HG03060 (cell line): Measurements from ENCODE around the gene HSPA14.
"Not testable (repeated sequence)": the region's sequence is repeated elsewhere in the genome, so short reads cannot be mapped to it uniquely, and the experiment has no call there.

Experiments used
- ATAC-seq: cut with Tn5 transposase; IDR thresholded peaks from one replicate; pipeline ENCODE4 v1.9.1; 2021; ENCODE audit warnings: low read depth, moderate number of reproducible peaks; ENCODE audit not compliant: unreplicated experiment

HSPA14 gene

DNA sequence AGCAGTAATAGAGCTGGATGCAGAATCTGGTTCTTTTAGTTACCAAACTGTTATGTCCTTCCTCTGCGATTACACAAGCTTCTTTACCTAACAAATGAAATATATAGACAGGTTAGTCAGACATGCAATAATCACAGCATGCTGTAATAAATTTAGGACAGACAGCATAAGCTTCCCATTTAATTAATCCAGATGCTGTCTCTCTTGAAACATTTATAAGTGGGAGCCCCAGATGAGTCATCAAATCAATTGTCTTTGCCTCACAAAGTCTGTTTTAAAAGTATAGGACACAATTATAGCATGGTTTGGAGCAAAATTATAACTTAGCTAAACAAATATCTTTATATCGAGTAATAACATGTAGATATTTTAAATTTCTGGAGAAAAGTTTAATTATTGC is 1.9 kb upstream of the HSPA14 start:
- ATAC-seq: no peak

DNA sequence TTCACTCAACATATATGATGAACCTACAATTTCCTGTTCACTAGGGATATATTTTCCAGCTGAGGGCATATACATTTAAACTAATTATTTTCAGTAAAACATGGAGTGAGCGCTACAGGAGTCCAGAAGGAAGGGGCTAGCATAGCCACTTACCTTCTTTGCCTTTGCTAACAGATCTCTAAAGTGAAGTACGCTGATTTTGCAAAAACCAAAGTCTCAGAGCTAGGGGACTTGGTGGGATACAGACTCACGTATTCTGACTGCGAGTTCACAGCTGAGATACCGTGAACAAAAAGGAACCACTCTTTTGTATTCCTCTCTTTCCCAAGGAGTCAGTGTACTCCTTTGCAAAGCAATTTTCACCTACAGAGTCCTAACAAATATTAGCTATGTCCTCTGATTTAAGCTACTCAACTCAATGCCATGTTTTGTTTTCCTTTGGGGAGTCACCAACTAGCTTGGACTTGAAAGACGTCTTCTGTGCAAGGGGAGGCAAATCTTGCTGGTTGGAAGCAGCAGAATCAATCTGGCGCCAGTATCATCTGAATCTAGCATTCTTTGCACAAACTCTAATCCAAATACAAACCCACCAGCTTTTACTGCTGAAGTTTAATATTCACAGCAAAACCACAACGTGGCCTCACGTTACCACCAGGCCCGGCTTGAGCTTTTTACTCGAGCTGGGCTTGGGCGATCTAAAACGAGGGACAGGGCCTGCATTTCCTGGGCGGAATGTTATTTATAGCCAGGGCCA is 926 bp upstream of the HSPA14 start:
- no peak for ATAC-seq

DNA sequence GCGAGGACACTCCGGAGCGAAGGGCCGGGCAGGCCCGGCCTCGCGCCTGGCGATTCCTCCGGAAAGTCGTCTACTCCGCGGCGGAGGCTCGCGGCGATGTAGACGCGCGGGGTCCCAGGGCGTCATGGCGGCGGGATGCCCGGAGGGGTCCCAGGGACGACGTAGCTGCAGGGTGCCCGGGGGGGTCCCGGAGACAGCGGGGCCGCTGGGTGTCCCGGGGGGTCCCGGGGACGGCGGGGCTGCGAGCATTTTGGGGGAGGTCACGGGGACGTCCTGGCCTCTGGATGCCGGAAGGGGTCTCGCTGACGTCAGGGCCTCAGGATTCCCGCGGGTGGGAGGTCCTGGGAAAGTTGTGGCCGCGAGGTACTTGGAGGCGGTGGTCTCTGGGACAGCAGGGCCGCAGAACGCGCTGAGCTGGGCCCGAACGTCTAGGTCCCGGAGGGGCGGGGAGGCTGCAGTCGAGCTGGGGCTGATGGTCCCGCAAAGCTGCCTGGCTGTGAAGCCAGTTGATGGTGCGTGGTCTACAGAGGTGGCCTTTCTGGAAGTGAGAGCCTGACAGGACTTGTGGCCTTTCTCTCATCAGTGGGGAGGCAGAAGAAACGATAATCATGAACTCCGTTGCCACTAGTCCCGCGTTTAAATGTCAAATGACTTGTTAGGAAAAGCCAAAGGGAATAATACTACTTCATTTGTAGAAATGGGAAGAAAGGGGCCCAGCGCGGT is 637 bp downstream of the HSPA14 start:
- no peak for ATAC-seq

DNA sequence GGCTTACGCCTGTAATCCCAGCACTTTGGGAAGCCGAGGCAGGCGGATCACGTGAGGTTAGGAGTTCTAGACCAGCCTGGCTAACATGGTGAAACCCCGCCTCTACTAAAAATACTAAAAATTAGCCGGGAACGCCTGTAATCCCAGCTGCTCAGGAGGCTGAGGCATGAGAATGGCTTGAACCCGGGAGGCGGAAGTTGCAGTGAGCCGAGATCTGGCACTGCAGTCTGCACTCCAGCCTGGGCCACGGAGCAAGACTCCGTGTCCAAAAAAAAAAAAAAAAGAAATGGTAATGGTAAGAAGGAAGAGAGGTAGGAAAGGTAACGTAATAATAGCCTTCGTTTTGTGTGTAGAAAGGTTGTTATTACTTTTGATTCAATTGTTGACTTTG is 1.2 kb downstream of the HSPA14 start:
- no peak for ATAC-seq

DNA sequence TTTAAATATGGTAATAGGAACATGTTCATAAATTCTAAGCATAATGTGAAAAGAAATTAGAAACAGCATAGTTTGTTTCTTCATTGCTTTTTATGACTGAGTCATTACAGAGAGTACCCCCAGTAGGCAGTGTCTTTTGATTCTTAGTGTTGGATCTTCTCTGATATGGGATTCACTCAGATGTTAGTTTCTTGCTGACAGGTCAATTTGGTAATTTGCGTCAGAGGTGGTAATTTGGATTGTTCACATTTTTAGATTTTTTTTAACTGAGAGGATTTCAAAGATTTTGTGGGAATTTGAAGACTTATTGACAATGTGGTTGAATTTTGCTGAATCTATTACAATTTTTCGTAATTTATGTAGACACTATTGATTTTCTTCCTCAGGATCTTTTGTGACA is 2.1 kb downstream of the HSPA14 start:
- ATAC-seq: no peak

DNA sequence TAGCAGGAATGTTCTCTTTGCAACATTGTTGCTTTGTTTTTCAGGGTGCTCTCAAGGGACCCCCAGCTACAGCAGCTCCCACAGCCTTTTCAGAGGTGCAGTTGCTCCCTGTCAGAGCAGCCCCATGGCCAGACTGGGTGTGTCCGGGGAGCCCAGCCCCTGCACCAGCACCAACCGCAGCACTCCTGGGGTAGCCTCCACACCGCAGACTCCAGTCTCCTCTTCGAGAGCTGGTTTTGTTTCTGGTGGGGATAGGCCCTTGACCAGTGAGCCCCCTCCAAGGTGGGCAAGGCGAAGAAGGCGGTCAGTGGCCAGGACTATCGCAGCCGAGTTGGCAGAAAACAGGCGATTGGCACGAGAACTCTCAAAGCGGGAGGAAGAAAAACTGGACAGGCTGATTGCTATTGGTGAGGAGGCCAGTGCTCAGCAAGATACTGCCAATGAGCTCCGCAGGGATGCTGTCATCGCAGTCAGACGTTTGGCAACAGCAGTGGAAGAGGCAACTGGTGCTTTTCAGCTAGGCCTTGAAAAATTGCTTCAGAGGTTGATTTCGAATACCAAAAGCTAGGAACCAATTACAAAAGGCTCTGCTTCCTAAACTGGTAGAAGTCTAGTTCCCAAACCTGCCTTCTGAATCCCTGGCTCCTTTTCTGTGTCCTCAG is 5.4 kb downstream of the HSPA14 start:
- ATAC-seq: no peak

DNA sequence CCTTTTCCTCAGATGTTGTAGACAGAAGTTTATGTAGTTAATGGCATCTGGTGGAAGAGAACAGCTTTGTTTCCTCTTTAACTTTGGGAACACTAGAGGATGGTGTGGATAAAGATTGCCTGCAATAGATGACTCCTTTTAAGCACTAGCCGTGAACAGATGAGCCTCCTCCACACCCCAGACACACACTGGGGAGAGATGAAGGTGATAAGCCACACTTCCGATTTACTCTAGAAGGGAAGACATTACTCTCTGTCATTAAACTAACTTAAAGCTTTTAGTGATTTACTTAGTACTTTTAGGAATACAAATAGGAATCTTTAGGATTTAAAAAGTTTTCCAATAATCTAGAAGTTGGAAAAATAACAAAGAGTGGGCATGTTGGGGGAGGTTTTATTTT is 6.8 kb downstream of the HSPA14 start:
- no peak for ATAC-seq

DNA sequence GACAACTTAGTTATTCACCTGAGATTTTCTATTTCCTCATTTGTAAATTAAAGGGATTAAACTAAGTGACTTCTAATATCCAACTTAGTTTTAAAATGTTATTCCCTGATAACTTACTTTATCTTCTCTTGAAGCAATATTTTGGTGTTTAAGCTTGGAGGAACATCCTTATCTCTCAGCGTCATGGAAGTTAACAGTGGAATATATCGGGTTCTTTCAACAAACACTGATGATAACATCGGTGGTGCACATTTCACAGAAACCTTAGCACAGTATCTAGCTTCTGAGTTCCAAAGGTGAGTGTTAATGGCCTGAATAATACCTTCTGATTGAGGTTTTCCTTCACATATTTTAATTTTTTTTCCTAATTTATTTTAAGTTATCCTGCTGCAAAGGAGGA is 14.1 kb downstream of the HSPA14 start:
- no peak for ATAC-seq

DNA sequence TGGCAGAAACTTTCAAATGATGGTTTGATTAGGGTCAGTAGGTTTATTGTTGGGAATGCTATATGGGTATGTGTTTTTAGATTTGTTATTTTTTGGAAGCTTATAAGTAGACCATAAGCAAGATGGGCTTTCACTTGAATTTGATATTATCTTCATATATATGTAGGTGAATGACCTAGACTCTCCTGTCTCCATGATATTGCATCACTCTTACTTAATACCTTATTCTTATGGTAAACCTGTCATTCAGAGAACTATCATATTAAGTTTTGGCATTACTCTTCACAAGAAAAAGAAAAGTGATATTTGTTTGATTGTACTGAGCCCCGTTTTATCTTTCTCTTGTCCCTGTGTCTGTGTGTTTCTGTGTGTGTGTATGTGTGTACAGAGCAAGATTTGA is 17.3 kb downstream of the HSPA14 start:
- no peak for ATAC-seq

DNA sequence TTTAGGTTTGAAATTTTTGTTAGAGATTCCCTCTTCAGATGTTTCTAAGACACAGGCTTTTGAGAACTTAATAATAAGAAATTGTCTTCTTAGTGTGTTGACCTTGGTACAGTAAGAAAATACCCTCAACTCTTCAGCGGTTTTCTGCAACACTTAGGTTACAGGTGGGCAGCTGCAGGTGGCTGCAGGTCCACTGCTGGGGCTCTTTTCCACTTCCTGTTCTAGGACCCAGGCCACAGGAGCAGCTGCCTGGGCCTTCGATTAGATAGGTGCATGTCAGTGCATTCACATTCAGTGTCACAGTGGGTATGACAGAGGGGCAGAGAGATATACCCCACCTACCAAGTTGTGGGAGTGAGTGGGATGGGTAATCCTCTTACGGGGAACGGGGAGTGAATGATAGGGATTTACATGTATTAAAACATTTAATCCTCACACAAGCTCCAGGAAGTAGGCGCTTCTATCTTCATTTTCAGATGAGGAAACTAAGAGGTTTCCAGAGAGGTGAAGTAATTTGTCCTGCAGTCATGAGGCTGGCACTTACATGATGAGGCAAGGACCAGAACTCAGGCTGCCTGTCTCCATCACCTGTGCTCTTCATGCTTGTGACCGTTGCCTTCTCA is 20.3 kb downstream of the HSPA14 start:
- no peak for ATAC-seq

DNA sequence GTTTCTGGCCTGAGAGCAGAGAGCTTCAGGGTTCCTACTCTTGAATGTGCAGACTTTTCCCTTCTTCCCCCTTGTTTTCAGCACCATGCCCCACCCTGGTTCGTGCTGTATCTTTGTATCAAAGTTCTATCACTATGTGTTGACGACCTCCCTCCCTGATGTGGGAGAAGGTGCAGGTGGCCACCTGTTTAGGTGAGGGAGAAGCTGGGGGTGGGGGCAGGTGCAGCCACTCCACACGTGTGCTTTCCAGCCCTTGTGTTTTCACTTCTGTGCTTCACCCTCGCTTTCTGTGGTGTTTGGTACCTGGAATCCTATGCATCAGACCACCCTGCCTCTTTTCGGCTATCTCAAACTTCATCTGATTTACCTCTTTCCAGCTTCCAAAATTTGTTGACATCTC is 20.9 kb downstream of the HSPA14 start:
- no peak for ATAC-seq

DNA sequence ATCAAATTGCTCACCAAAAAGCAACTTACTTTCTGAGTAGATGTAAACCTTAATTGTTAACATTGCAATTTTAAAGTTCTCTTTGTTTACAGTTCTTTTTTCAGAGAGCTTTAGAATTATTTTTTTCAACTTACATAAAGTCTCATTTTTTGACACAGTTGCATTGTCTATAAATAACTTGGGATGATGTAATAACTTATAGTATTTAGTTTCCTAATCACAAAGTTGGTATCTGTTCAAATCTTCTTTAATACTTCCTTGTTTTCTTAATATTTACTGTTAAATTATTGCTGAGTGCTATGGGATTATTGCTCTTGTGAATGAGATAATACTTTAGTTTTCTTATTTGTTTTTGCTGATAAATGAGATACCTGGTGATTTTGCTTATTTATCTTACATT is 21.7 kb downstream of the HSPA14 start:
- ATAC-seq: no peak

DNA sequence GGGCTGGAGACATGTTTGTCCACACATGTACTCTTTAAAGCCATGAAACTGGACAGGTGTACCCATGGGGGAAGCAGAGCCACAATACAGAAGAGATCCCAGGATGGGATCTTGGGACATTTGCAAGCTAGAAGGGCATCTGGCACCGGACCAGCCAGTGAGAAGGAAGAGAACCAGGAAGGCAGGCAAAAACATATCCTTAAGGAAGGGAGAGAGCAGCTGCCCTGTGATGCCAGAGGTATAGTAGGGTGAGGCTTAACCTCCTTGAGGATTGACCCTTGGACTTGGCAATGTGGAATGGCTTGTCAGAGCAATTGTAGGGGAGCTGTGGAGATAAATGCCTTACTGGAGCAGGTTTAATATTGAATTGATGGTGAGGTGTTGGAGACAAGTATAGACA is 22.7 kb downstream of the HSPA14 start:
- ATAC-seq: no peak

DNA sequence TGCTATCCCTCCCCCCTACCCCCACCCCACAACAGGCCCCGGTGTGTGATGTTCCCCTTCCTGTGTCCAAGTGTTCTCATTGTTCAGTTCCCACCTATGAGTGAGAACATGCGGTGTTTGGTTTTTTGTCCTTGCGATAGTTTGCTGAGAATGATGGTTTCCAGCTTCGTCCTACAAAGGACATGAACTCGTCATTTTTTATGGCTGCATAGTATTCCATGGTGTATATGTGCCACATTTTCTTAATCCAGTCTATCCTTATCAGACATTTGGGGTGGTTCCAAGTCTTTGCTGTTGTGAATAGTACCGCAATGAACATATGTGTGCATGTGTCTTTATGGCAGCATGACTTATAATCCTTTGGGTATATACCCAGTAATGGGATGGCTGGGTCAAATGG is 26.4 kb downstream of the HSPA14 start:
- not testable (repeated sequence) for ATAC-seq

DNA sequence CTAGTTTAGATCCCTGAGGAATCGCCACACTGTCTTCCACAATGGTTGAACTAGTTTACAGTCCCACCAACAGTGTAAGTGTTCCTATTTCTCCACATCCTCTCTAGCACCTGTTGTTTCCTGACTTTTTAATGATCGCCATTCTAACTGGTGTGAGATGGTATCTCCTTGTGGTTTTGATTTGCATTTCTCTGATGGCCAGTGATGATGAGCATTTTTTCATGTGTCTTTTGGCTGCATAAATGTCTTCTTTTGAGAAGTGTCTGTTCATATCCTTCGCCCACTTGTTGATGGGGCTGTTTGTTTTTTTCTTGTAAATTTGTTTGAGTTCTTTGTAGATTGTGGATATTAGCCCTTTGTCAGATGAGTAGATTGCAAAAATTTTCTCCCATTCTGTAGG is 26.8 kb downstream of the HSPA14 start:
- not testable (repeated sequence) for ATAC-seq

DNA sequence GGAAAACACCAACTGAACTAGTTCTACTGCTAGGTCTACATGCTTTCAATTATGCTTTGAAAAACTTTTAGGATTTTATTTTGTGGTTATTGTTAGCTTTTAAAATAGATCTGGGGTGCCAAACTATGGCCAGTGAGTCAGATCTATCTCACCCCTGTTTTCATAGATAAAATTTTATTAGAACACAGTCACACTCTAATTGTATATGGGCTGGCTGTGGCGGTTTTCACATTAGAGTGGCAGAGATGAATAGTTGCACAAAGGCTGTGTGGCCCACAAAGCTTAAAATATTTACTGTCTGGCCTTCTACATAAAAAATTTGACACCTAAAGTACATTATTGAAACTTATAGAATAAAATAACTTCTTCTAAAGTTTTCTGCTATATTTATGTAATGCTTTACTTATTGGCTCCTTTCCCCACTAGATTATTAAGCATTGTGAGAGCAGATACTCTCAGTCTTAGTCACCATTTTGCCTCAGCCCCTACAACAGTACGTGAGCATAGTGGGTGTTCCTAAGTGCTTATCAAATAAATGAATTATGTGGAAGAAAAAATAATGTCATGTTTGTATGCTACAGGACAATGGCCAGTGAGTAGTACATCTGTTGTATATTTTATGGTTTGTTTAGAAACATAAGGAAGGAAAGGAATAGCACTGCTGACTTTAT is 35.1 kb downstream of the HSPA14 start:
- peak; percentile 64 for ATAC-seq

DNA sequence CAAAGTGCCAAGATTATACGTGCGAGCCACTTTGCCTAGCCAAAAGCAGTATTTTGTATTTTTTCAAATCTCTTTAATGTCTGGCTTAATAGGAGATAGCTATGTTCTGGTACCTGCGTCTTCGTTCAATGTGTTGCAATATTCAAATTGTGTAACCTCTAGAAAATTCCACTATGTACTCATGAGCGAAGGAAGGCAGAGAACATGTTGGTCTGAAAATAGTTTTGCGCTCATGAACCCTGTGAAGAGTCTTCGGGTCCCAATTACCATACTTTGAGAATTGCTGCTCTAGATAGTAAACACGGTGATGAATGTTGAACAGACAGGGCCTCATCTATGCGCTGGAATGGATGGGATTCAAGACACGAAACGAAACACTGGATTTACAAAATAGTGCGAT is 37.8 kb downstream of the HSPA14 start:
- ATAC-seq: no peak

DNA sequence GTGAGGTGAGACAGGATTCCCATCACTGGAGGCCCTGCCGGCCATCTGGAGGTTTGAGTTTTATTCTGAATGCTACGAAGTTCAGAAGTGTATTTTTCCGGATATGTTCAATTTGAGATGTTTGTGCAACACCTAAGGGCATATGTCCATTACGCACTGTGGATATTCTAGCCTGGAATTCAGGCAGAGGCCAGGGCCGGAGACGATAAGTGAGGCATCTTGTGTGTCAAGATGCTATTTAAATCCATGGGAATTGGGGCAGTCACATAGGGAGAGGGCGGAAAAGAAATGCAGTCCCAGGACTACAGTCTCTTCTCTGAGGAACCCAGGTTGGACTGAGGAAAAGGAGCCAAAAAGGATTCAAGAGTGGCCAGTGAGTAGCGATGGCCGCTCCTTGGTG is 38.7 kb downstream of the HSPA14 start:
- ATAC-seq: no peak

DNA sequence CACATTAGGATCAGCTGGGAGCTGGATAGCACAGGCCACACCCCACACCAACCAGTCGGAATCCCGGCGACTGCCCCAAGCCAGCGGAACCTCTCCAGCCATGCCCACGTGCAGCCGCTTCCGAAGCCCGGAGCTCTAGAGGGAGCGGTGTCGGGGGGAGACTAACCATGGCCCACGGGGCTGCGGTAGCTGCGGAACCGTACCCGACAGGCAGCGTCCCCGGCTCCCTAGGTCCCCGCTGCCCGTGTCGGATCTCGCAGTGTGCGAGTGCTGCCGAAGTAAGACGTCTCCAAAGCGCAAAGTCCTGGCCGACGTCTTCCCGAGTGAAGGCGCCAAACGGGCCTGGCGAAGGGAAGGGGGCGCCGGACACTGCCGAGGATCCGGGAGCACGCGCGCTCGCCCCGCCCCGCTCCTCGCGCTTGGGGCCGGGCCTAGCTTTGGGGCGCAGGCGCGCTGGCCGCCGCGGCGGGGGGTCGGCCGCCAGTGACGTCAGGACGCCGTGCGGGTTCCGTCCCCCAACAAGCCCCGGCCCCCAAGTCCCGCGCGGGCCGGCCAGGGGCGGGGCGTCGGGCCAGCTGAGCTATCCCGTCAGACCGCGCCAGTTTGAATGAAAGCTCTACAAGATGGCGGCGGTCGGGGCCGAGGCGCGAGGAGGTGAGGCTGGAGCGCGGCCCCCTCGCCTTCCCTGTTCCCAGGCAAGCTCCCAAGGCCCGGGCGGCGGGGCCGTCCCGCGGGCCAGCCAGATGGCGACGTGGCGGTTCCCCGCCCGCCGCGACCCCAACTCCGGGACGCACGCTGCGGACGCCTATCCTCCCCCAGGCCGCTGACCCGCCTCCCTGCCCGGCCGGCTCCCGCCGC is 40.4 kb downstream of the HSPA14 start, which contains the start of gene SUV39H2:
Gene SUV39H2, plus strand, starts transcription at position 601 of the 858 bp plus-strand sequence. Its CDS starts 23 bp downstream, at position 624.
- peak; percentile 80 for ATAC-seq
